ENCODE results near the gene QPCT.

DNA sequence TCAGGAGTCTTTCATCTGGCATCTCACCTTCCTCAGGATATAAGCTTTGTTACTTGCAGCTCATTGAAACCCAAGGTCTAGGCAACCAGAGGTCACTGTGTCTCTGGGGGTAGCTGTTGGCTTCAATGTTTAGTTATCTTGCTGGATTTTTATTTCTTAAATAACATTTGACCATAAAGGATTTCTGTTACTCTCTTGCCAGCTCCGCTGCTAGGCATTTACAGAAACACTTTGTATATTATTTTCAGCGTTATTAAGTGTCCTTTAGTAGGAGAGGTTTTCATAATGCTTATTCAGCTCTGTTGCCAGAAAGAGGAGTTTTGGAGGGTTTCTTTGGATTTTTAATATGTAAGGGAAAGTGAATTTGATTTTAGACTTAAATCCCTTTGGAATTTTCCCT is 61.4 kb downstream of the QPCT start:
- TF ChIP-seq CTCF (conservative IDR thresholded peaks at IDR 0.05; ENCODE audit: low read depth, low read length) (no peak), SMC3 (IDR thresholded peaks at IDR 0.05; ENCODE audit: low read depth, low read length) (no peak), POLR2A (IDR thresholded peaks at IDR 0.05; ENCODE audit: low read depth, low read length) (no peak), RAD21 (IDR thresholded peaks at IDR 0.05; ENCODE audit: low read length) (no peak), CEBPB (IDR thresholded peaks at IDR 0.05; ENCODE audit: low read depth, low read length) (no peak), MAFK (IDR thresholded peaks at IDR 0.05; ENCODE audit: low read depth, low read length) (no peak), RCOR1 (IDR thresholded peaks at IDR 0.05; ENCODE audit: insufficient replicate concordance, low read length) (no peak), RFX5 (IDR thresholded peaks at IDR 0.05; ENCODE audit: low read depth, low read length) (no peak), MXI1 (IDR thresholded peaks at IDR 0.05; ENCODE audit: borderline replicate concordance, low read depth, low read length) (no peak), BHLHE40 (IDR thresholded peaks at IDR 0.05; ENCODE audit: low read depth, low read length) (no peak), CHD1 (IDR thresholded peaks at IDR 0.05; ENCODE audit: low read depth, low read length) (no peak)
- TF ChIP-seq, protein P1, sequence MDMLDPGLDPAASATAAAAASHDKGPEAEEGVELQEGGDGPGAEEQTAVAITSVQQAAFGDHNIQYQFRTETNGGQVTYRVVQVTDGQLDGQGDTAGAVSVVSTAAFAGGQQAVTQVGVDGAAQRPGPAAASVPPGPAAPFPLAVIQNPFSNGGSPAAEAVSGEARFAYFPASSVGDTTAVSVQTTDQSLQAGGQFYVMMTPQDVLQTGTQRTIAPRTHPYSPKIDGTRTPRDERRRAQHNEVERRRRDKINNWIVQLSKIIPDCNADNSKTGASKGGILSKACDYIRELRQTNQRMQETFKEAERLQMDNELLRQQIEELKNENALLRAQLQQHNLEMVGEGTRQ (IDR thresholded peaks at IDR 0.05; ENCODE audit: low read depth, low read length), result no peak

Measured in IMR-90 (cell line).